Measurements from ENCODE around the gene FHDC1.
"Not testable (repeated sequence)": the region's sequence is repeated elsewhere in the genome, so short reads cannot be mapped to it uniquely, and the experiment has no call there.

The FHDC1 gene

DNA sequence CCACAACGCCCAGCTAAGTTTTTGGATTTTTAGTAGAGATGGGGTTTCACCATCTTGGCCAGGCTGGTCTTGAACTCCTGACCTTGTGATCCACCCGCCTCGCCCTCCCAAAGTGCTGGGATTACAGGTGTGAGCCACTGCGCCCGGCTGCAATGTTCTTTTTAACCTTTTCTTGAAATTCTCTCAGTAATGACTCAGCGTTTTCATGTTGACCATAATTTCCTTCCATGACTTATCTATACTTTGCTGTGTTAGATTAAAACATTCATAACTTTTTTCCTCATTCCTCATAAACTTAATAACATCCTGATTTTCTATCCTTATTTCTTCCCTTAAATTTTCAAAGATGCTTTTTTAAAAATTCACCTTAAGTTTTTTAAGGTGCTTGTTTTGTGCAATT is 38.0 kb upstream of the FHDC1 start:
- H2BK5ac ChIP-seq (ENCODE audit: low read length); H3K79me2 ChIP-seq (ENCODE audit: control insufficient read depth, insufficient read depth, low read length); H3K36me3 ChIP-seq (ENCODE audit: control insufficient read depth, insufficient read depth, low read length); H3K79me1 ChIP-seq (ENCODE audit: low read length); H3K9ac ChIP-seq (ENCODE audit: low read length); H3K18ac ChIP-seq (ENCODE audit: low read length); H3K56ac ChIP-seq (ENCODE audit: low read length); H3K4me1 ChIP-seq (ENCODE audit: control insufficient read depth, low read depth, low read length); H4K5ac ChIP-seq (ENCODE audit: low read length); H3K4me3 ChIP-seq (ENCODE audit: low read length); H3K27me3 ChIP-seq (ENCODE audit: insufficient read depth, low read length, poor library complexity); DNase-seq; H2BK15ac ChIP-seq (replicated peaks; ENCODE audit: low read depth); H2AK5ac ChIP-seq (ENCODE audit: low read length); H3K4me2 ChIP-seq (ENCODE audit: low read length); H4K8ac ChIP-seq (ENCODE audit: low read depth, low read length); H2BK120ac ChIP-seq (ENCODE audit: low read depth, low read length); H3K4ac ChIP-seq (ENCODE audit: low read depth, low read length); H3K27ac ChIP-seq (ENCODE audit: low read depth, low read length); H3K23ac ChIP-seq (ENCODE audit: low read length): not testable (repeated sequence)
- WGBS (ENCODE audit: extremely low coverage, insufficient coverage, low lambda C conversion rate): no CpG with 5 or more reads among the region's 6 CpGs

DNA sequence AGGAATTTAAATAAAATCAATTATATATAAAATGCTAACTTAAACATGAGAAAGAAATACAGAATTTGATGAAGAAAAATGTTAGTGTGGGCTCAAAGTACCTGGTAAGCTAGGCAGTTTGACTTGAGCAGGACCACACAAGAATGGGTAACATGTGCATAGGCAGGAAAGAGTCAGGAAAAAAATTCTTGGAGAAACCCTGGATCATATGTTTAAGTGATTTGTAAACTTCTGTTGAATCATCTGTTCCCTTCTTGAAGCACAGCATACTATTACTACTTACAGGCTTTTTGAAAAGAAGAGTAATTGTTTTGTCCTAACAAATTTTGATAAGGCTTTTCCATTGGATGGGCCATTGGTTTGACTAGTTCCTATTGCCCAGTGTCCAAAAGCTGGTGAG is 37.5 kb upstream of the FHDC1 start:
- no peak overlapping the region for H3K56ac ChIP-seq (ENCODE audit: low read length)
- H3K27ac ChIP-seq (ENCODE audit: low read depth, low read length): no peak overlapping the region
- no peaks in the 10 kb centered on the region for H3K4me1 ChIP-seq (ENCODE audit: control insufficient read depth, low read depth, low read length)
- H3K27me3 ChIP-seq (ENCODE audit: insufficient read depth, low read length, poor library complexity): no peaks in the 10 kb centered on the region
- no peaks in the 10 kb centered on the region for H3K79me2 ChIP-seq (ENCODE audit: control insufficient read depth, insufficient read depth, low read length)
- DNase-seq: no peak
- H2BK120ac ChIP-seq (ENCODE audit: low read depth, low read length): no peak overlapping the region
- H3K4ac ChIP-seq (ENCODE audit: low read depth, low read length): no peak overlapping the region
- no peak overlapping the region for H4K5ac ChIP-seq (ENCODE audit: low read length)
- H3K36me3 ChIP-seq (ENCODE audit: control insufficient read depth, insufficient read depth, low read length): no peaks in the 10 kb centered on the region
- no peaks in the 10 kb centered on the region for H3K79me1 ChIP-seq (ENCODE audit: low read length)
- no peak overlapping the region for H3K4me2 ChIP-seq (ENCODE audit: low read length)
- H3K23ac ChIP-seq (ENCODE audit: low read length): no peak overlapping the region
- H4K8ac ChIP-seq (ENCODE audit: low read depth, low read length): no peak overlapping the region
- H3K9ac ChIP-seq (ENCODE audit: low read length): no peak overlapping the region
- no peak overlapping the region for H2BK5ac ChIP-seq (ENCODE audit: low read length)
- no peak overlapping the region for H2AK5ac ChIP-seq (ENCODE audit: low read length)
- H3K4me3 ChIP-seq (ENCODE audit: low read length): no peak overlapping the region
- H2BK15ac ChIP-seq (replicated peaks; ENCODE audit: low read depth): no peak overlapping the region
- no peak overlapping the region for H3K18ac ChIP-seq (ENCODE audit: low read length)

DNA sequence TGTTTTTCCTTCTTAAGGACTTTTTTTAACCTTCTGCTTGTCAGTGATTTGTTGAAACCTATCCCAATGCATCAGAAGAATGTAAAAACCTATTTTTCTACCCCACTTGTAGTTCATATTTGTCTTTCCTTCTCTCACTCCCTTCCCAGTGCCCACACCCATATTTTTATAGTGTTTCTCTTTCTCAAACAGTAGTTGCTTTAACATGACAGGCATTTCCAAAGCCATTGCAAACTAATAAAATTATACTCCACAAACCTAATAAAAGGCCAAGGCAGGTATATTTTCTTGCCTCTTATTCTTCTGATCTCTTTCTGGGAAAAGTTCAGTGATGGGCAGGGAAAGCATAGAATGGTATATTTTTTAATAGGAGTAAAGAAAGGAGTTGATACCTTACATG is 35.7 kb upstream of the FHDC1 start:
- H4K5ac ChIP-seq (ENCODE audit: low read length): no peak overlapping the region
- H3K56ac ChIP-seq (ENCODE audit: low read length): no peak overlapping the region
- H4K8ac ChIP-seq (ENCODE audit: low read depth, low read length): no peak overlapping the region
- H3K79me1 ChIP-seq (ENCODE audit: low read length): no peaks in the 10 kb centered on the region
- no peak overlapping the region for H3K27ac ChIP-seq (ENCODE audit: low read depth, low read length)
- no peaks in the 10 kb centered on the region for H3K4me1 ChIP-seq (ENCODE audit: control insufficient read depth, low read depth, low read length)
- H2BK120ac ChIP-seq (ENCODE audit: low read depth, low read length): no peak overlapping the region
- no peak overlapping the region for H3K18ac ChIP-seq (ENCODE audit: low read length)
- no peaks in the 10 kb centered on the region for H3K79me2 ChIP-seq (ENCODE audit: control insufficient read depth, insufficient read depth, low read length)
- no peak for DNase-seq
- H3K4me3 ChIP-seq (ENCODE audit: low read length): no peak overlapping the region
- H2BK5ac ChIP-seq (ENCODE audit: low read length): no peak overlapping the region
- no peak overlapping the region for H3K4me2 ChIP-seq (ENCODE audit: low read length)
- H3K27me3 ChIP-seq (ENCODE audit: insufficient read depth, low read length, poor library complexity): no peaks in the 10 kb centered on the region
- no peak overlapping the region for H3K4ac ChIP-seq (ENCODE audit: low read depth, low read length)
- H2BK15ac ChIP-seq (replicated peaks; ENCODE audit: low read depth): no peak overlapping the region
- H3K9ac ChIP-seq (ENCODE audit: low read length): no peak overlapping the region
- no peak overlapping the region for H3K23ac ChIP-seq (ENCODE audit: low read length)
- no peak overlapping the region for H2AK5ac ChIP-seq (ENCODE audit: low read length)
- no peaks in the 10 kb centered on the region for H3K36me3 ChIP-seq (ENCODE audit: control insufficient read depth, insufficient read depth, low read length)

DNA sequence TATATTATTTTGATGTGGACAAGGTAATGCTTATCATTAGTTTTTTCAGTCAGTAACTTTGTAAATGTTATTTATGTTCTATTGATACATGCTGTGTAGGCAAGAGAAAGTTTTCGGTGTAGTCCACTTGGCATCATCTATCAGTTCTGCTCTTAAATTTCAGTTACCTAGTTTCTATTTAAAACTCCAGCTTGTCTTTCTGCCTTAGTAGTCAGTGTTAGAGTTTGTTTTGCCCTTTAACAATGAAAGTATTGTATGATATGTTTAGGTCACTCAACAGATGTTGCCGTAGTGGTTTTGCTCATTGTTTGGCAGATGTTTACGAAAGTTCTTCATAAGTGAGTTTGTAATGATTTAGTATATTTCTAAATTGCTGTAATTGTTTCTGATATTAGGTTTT is 34.9 kb upstream of the FHDC1 start:
- no peak overlapping the region for H3K18ac ChIP-seq (ENCODE audit: low read length)
- no peaks in the 10 kb centered on the region for H3K36me3 ChIP-seq (ENCODE audit: control insufficient read depth, insufficient read depth, low read length)
- H3K27ac ChIP-seq (ENCODE audit: low read depth, low read length): no peak overlapping the region

DNA sequence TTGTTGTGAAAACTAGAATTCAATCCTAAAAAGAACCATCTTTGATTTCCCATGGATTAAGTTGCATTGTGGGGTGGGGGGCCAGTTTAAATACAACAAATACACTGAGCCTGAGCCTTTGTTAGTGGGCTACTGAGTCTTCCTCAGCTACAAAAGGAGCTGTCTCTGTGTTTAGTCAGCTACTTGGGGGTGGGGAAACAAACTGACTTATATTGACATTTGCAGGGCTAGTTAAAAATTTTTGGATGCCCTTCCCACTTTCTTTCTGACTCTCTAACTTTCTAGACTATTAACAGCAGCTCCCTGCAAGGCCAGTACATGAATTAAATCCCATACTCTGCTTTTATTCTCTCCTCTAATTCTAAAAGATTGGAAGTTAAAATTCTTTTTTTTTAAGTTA is 32.5 kb upstream of the FHDC1 start:
- H3K18ac ChIP-seq (ENCODE audit: low read length): no peak overlapping the region
- no peak overlapping the region for H2BK15ac ChIP-seq (replicated peaks; ENCODE audit: low read depth)
- H3K4me2 ChIP-seq (ENCODE audit: low read length): no peak overlapping the region
- H3K27me3 ChIP-seq (ENCODE audit: insufficient read depth, low read length, poor library complexity): no peaks in the 10 kb centered on the region
- no peak overlapping the region for H3K56ac ChIP-seq (ENCODE audit: low read length)
- H4K5ac ChIP-seq (ENCODE audit: low read length): no peak overlapping the region
- H2AK5ac ChIP-seq (ENCODE audit: low read length): no peak overlapping the region
- DNase-seq: no peak
- no peak overlapping the region for H3K27ac ChIP-seq (ENCODE audit: low read depth, low read length)
- no peaks in the 10 kb centered on the region for H3K79me1 ChIP-seq (ENCODE audit: low read length)
- no peak overlapping the region for H4K8ac ChIP-seq (ENCODE audit: low read depth, low read length)
- no peak overlapping the region for H3K4me3 ChIP-seq (ENCODE audit: low read length)
- no peaks in the 10 kb centered on the region for H3K4me1 ChIP-seq (ENCODE audit: control insufficient read depth, low read depth, low read length)
- no peaks in the 10 kb centered on the region for H3K36me3 ChIP-seq (ENCODE audit: control insufficient read depth, insufficient read depth, low read length)
- no peak overlapping the region for H2BK120ac ChIP-seq (ENCODE audit: low read depth, low read length)
- H3K79me2 ChIP-seq (ENCODE audit: control insufficient read depth, insufficient read depth, low read length): no peaks in the 10 kb centered on the region
- no peak overlapping the region for H2BK5ac ChIP-seq (ENCODE audit: low read length)
- no peak overlapping the region for H3K23ac ChIP-seq (ENCODE audit: low read length)
- no peak overlapping the region for H3K9ac ChIP-seq (ENCODE audit: low read length)
- no peak overlapping the region for H3K4ac ChIP-seq (ENCODE audit: low read depth, low read length)

More for the DNA sequence above, 34.9 kb upstream of the FHDC1 start:
- no peaks in the 10 kb centered on the region for H3K4me1 ChIP-seq (ENCODE audit: control insufficient read depth, low read depth, low read length)
- no peaks in the 10 kb centered on the region for H3K79me2 ChIP-seq (ENCODE audit: control insufficient read depth, insufficient read depth, low read length)
- no peaks in the 10 kb centered on the region for H3K79me1 ChIP-seq (ENCODE audit: low read length)
- no peak overlapping the region for H3K56ac ChIP-seq (ENCODE audit: low read length)
- no peak overlapping the region for H4K8ac ChIP-seq (ENCODE audit: low read depth, low read length)
- H3K4me2 ChIP-seq (ENCODE audit: low read length): no peak overlapping the region
- no peak overlapping the region for H3K9ac ChIP-seq (ENCODE audit: low read length)
- H2BK15ac ChIP-seq (replicated peaks; ENCODE audit: low read depth): no peak overlapping the region
- no peak overlapping the region for H2AK5ac ChIP-seq (ENCODE audit: low read length)
- no peak overlapping the region for H3K4ac ChIP-seq (ENCODE audit: low read depth, low read length)
- no peak overlapping the region for H2BK5ac ChIP-seq (ENCODE audit: low read length)
- no CpG with 5 or more reads among the region's 3 CpGs for WGBS (ENCODE audit: extremely low coverage, insufficient coverage, low lambda C conversion rate)
- H2BK120ac ChIP-seq (ENCODE audit: low read depth, low read length): no peak overlapping the region
- no peak overlapping the region for H3K23ac ChIP-seq (ENCODE audit: low read length)
- no peaks in the 10 kb centered on the region for H3K27me3 ChIP-seq (ENCODE audit: insufficient read depth, low read length, poor library complexity)
- no peak for DNase-seq
- no peak overlapping the region for H4K5ac ChIP-seq (ENCODE audit: low read length)
- no peak overlapping the region for H3K4me3 ChIP-seq (ENCODE audit: low read length)

DNA sequence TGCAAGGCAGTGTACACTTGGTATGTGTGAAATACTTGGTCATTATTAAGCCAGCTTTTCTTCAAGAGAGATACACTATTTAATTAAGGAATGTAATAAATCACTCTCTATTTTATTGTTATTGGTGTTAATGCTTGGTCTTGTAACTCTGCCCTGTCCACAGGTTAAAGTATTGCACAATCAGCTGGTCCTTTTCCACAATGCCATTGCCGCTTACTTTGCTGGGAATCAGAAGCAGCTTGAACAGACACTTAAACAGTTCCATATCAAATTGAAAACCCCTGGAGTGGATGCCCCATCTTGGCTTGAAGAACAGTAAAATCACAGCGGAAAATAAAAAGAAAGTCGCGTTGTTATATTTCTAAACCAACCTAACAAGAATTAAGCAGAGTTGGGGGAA is 26.2 kb upstream of the FHDC1 start:
- no CpG with 5 or more reads among the region's 4 CpGs for WGBS (ENCODE audit: extremely low coverage, insufficient coverage, low lambda C conversion rate)
- no peak overlapping the region for H3K27ac ChIP-seq (ENCODE audit: low read depth, low read length)
- no peak overlapping the region for H2AK5ac ChIP-seq (ENCODE audit: low read length)
- no peaks in the 10 kb centered on the region for H3K36me3 ChIP-seq (ENCODE audit: control insufficient read depth, insufficient read depth, low read length)
- no peak overlapping the region for H3K56ac ChIP-seq (ENCODE audit: low read length)
- H3K4me2 ChIP-seq (ENCODE audit: low read length): no peak overlapping the region
- no peaks in the 10 kb centered on the region for H3K27me3 ChIP-seq (ENCODE audit: insufficient read depth, low read length, poor library complexity)
- H3K9ac ChIP-seq (ENCODE audit: low read length): no peak overlapping the region
- H4K5ac ChIP-seq (ENCODE audit: low read length): no peak overlapping the region
- H2BK15ac ChIP-seq (replicated peaks; ENCODE audit: low read depth): no peak overlapping the region
- DNase-seq: no peak
- no peak overlapping the region for H2BK120ac ChIP-seq (ENCODE audit: low read depth, low read length)
- H3K23ac ChIP-seq (ENCODE audit: low read length): no peak overlapping the region
- H3K4ac ChIP-seq (ENCODE audit: low read depth, low read length): no peak overlapping the region
- no peak overlapping the region for H3K18ac ChIP-seq (ENCODE audit: low read length)
- no peak overlapping the region for H3K4me3 ChIP-seq (ENCODE audit: low read length)
- no peaks in the 10 kb centered on the region for H3K4me1 ChIP-seq (ENCODE audit: control insufficient read depth, low read depth, low read length)
- H3K79me1 ChIP-seq (ENCODE audit: low read length): no peaks in the 10 kb centered on the region
- no peaks in the 10 kb centered on the region for H3K79me2 ChIP-seq (ENCODE audit: control insufficient read depth, insufficient read depth, low read length)
- H2BK5ac ChIP-seq (ENCODE audit: low read length): no peak overlapping the region
- H4K8ac ChIP-seq (ENCODE audit: low read depth, low read length): no peak overlapping the region
